Common myeloid progenitor, CD34-positive (primary cell): ENCODE measurements around the gene ENPP7.
A peak's percentile ranks its signal among the peaks of the same experiment; 100 is the strongest.

Experiments used
- CTCF ChIA-PET: fragments of 350-600 bp; sonication (Branson Sonifier 250); formaldehyde crosslinking; loops from one replicate; lab custom pipeline; 2021; ENCODE audit warnings: antibody characterized with exemption; lab: Charles Lee
- POLR2A ChIA-PET: fragments of 350-600 bp; sonication (Branson Sonifier 250); formaldehyde crosslinking; loops from one replicate; lab custom pipeline; 2021; ENCODE audit warnings: antibody characterized with exemption; lab: Charles Lee
- DNase-seq, 3 donors: peaks; one replicate each; pipeline versions ENCODE4 v3.0.0 to v3.0.0-alpha.2; 2013
- H3K27ac ChIP-seq, 2 experiments: 1 replicate in 1 of 2; 2 replicates in 1 of 2; pipeline ENCODE4 v1.7.0; 2013; ENCODE audit warnings: inconsistent platforms in 2 of 2, low read length in 2 of 2, mild to moderate bottlenecking in 2 of 2, low read depth in 1 of 2, moderate library complexity in 1 of 2; ENCODE audit not compliant: severe bottlenecking in 2 of 2, insufficient read depth in 1 of 2, poor library complexity in 1 of 2
- H3K27me3 ChIP-seq, 5 experiments: replicated peaks in 2 of 5; 1 replicate in 3 of 5; 2 replicates in 2 of 5; pipeline versions ENCODE4 v1.6.1 to v1.7.0; 2013; ENCODE audit warnings: low read length in 4 of 5, mild to moderate bottlenecking in 2 of 5, moderate library complexity in 2 of 5, inconsistent platforms in 1 of 5; ENCODE audit not compliant: insufficient read depth in 5 of 5, control insufficient read depth in 4 of 5
- H3K36me3 ChIP-seq, 4 experiments: 1 replicate in 2 of 4; 2 replicates in 2 of 4; pipeline versions ENCODE4 v1.6.1 to v1.7.0; 2013; ENCODE audit warnings: low read length in 3 of 4, control low read depth in 1 of 4, mild to moderate bottlenecking in 1 of 4; ENCODE audit not compliant: control insufficient read depth in 4 of 4, insufficient read depth in 4 of 4
- H3K4me1 ChIP-seq, 4 experiments: 1 replicate in 3 of 4; 2 replicates in 1 of 4; pipeline versions ENCODE4 v1.6.1 to v1.7.1; 2013; ENCODE audit warnings: low read length in 3 of 4, mild to moderate bottlenecking in 3 of 4, control low read depth in 1 of 4, inconsistent platforms in 1 of 4, moderate library complexity in 1 of 4; ENCODE audit not compliant: control insufficient read depth in 4 of 4, insufficient read depth in 4 of 4; ENCODE audit errors: control extremely low read depth in 1 of 4
- H3K4me3 ChIP-seq, 7 experiments: 1 replicate in 4 of 7; 2 replicates in 3 of 7; pipeline versions ENCODE4 v1.5.1 to v1.7.0; 2013; ENCODE audit warnings: mild to moderate bottlenecking in 7 of 7, low read length in 6 of 7, moderate library complexity in 6 of 7, inconsistent platforms in 2 of 7, low read depth in 2 of 7, control low read depth in 1 of 7; ENCODE audit not compliant: insufficient read depth in 4 of 7, control insufficient read depth in 1 of 7; ENCODE audit errors: extremely low read depth in 1 of 7
- H3K9me3 ChIP-seq, 5 experiments: 1 replicate in 4 of 5; 2 replicates in 1 of 5; pipeline versions ENCODE4 v1.6.1 to v1.7.1; 2013; ENCODE audit warnings: low read length in 4 of 5, mild to moderate bottlenecking in 2 of 5, inconsistent platforms in 1 of 5, low read depth in 1 of 5, moderate library complexity in 1 of 5; ENCODE audit not compliant: control insufficient read depth in 4 of 5, insufficient read depth in 2 of 5; ENCODE audit errors: control extremely low read depth in 1 of 5
- WGBS: methylation state at CpG from one replicate; pipeline ENCODE4 v1.1.5; 2013; ENCODE audit not compliant: insufficient coverage; 5-methylcytosine and 5-hydroxymethylcytosine counted together

ENPP7 gene

GRCh38 chr17:79686476-79686875, 44.3 kb upstream of the ENPP7 start:
- no peaks in the 10 kb centered on the region for H3K4me1 ChIP-seq
- CTCF ChIA-PET = no interaction called here
- H3K36me3 ChIP-seq = no peaks in the 10 kb centered on the region
- no peaks in the 10 kb centered on the region for H3K9me3 ChIP-seq
- peaks cover 2 to 41% (median 5%) of the 10 kb centered on the region in 5 experiments for H3K27me3 ChIP-seq
- 84% methylated on average over 17 of the region's 17 CpGs for WGBS
- no peak overlapping the region for H3K27ac ChIP-seq
- no peak overlapping the region for H3K4me3 ChIP-seq
- DNase-seq = no peak
- POLR2A ChIA-PET = no interaction called here

GRCh38 chr17:79690466-79690865, 40.3 kb upstream of the ENPP7 start:
- no peaks in the 10 kb centered on the region for H3K36me3 ChIP-seq
- no peak for DNase-seq
- no peaks in the 10 kb centered on the region for H3K9me3 ChIP-seq
- POLR2A ChIA-PET = no interaction called here
- CTCF ChIA-PET = no interaction called here
- H3K27ac ChIP-seq = no peak overlapping the region
- peaks cover 0 to 5% (median 2%) of the 10 kb centered on the region in 4 experiments for H3K4me1 ChIP-seq
- H3K4me3 ChIP-seq = no peak overlapping the region
- WGBS = 91% methylated on average over 6 of the region's 10 CpGs
- H3K27me3 ChIP-seq = peaks cover 0 to 12% (median 0%) of the 10 kb centered on the region in 5 experiments

GRCh38 chr17:79690988-79691836, 39.5 kb upstream of the ENPP7 start:
- H3K27me3 ChIP-seq = peaks cover 0 to 9% (median 0%) of the 10 kb centered on the region in 5 experiments
- 90% methylated on average over 16 of the region's 21 CpGs for WGBS
- no peak overlapping the region for H3K4me3 ChIP-seq
- DNase-seq = no peak
- ChIA-PET CTCF (no interaction called here), POLR2A (no interaction called here)
- H3K27ac ChIP-seq = no peak overlapping the region
- peaks cover 0 to 12% (median 7%) of the 10 kb centered on the region in 4 experiments for H3K4me1 ChIP-seq
- H3K9me3 ChIP-seq = no peaks in the 10 kb centered on the region
- no peaks in the 10 kb centered on the region for H3K36me3 ChIP-seq

GRCh38 chr17:79691931-79692330, 38.8 kb upstream of the ENPP7 start:
- no peak overlapping the region for H3K4me3 ChIP-seq
- no peak overlapping the region for H3K27ac ChIP-seq
- H3K4me1 ChIP-seq = peaks cover 0 to 19% (median 11%) of the 10 kb centered on the region in 4 experiments
- POLR2A ChIA-PET = no interaction called here
- no peaks in the 10 kb centered on the region for H3K36me3 ChIP-seq
- CTCF ChIA-PET = no interaction called here
- H3K9me3 ChIP-seq = no peaks in the 10 kb centered on the region
- H3K27me3 ChIP-seq = peaks cover 0 to 2% (median 0%) of the 10 kb centered on the region in 5 experiments
- WGBS = 97% methylated on average over 8 of the region's 9 CpGs
- no peak for DNase-seq

GRCh38 chr17:79693419-79693818, 37.3 kb upstream of the ENPP7 start:
- POLR2A ChIA-PET = no interaction called here
- peaks cover 0 to 2% (median 0%) of the 10 kb centered on the region in 5 experiments for H3K27me3 ChIP-seq

GRCh38 chr17:79695293-79695790, 35.4 kb upstream of the ENPP7 start:
- ChIA-PET POLR2A (no interaction called here), CTCF (interaction anchor here (0.6 to 1.4 kb wide), 3 partner anchors 10 to 70 kb away, joined by 3 to 7 read pairs (median 3); no protein-coding TSS in a partner anchor)
- H3K4me1 ChIP-seq = peaks cover 0 to 32% (median 17%) of the 10 kb centered on the region in 4 experiments
- DNase-seq = no peak
- peaks cover 0 to 2% (median 0%) of the 10 kb centered on the region in 5 experiments for H3K27me3 ChIP-seq
- H3K27ac ChIP-seq = no peak overlapping the region
- WGBS = 72% methylated on average over 13 of the region's 14 CpGs
- H3K9me3 ChIP-seq = no peaks in the 10 kb centered on the region
- H3K4me3 ChIP-seq = peak overlapping the region in 1 of 7 experiments; percentile 34
- no peaks in the 10 kb centered on the region for H3K36me3 ChIP-seq

More at GRCh38 chr17:79693419-79693818, 37.3 kb upstream of the ENPP7 start:
- H3K27ac ChIP-seq = no peak overlapping the region
- DNase-seq = no peak
- no peaks in the 10 kb centered on the region for H3K36me3 ChIP-seq
- H3K4me1 ChIP-seq = peaks cover 0 to 24% (median 13%) of the 10 kb centered on the region in 4 experiments
- CTCF ChIA-PET = no interaction called here
- no peaks in the 10 kb centered on the region for H3K9me3 ChIP-seq
- no peak overlapping the region for H3K4me3 ChIP-seq
- WGBS = 81% methylated on average over 6 of the region's 9 CpGs
